Muscle of leg (tissue), 11 donors: Measurements from ENCODE around the gene PSMA3. TPM values are rescaled to one million over a fixed set of nuclear protein-coding genes. Genes with fewer than 3 reads are reported as not detected.

Source experiments
- DNase-seq: peaks from one replicate; pipeline ENCODE4 v3.0.0; 2013
- H3K27ac ChIP-seq: one replicate; pipeline ENCODE4 v1.5.1; 2013; ENCODE audit warnings: mild to moderate bottlenecking, low read length, control low read depth
- H3K27me3 ChIP-seq: one replicate; pipeline ENCODE4 v1.6.1; 2013; ENCODE audit warnings: low read length; ENCODE audit not compliant: control insufficient read depth, insufficient read depth
- H3K36me3 ChIP-seq: one replicate; pipeline ENCODE4 v1.6.1; 2013; ENCODE audit warnings: low read length; ENCODE audit not compliant: control insufficient read depth, insufficient read depth
- H3K4me1 ChIP-seq: one replicate; pipeline ENCODE4 v1.6.1; 2013; ENCODE audit warnings: low read length; ENCODE audit not compliant: control insufficient read depth, insufficient read depth
- H3K4me3 ChIP-seq: one replicate; pipeline ENCODE4 v1.5.1; 2013; ENCODE audit warnings: low read length, control low read depth
- H3K9me3 ChIP-seq: replicated peaks from 2 replicates; pipeline ENCODE4 v1.6.1; 2013; ENCODE audit warnings: low read depth, low read length; ENCODE audit not compliant: control insufficient read depth
- WGBS: methylation state at CpG from one replicate; pipeline ENCODE4 v1.1.5; 2013; ENCODE audit warnings: missing lambda C conversion rate; ENCODE audit not compliant: insufficient coverage; 5-methylcytosine and 5-hydroxymethylcytosine counted together
- polyA plus RNA-seq, 8 donors: library from polyadenylated mRNA; unstranded; fragments of 120-200 nt; gene quantifications; one replicate each; pipeline versions ENCODE4 v1.2.1 to v1.2.3, GENCODE V29; 2013; ENCODE audit warnings: inconsistent platforms in 1 of 8, low replicate concordance in 1 of 8; ENCODE audit not compliant: insufficient read length in 8 of 8, insufficient read depth in 1 of 8
- total RNA-seq: library from RNA; stranded (reverse); fragments of 120-200 nt; gene quantifications from one replicate; pipeline ENCODE4 v1.2.4, GENCODE V29; 2013

PSMA3 gene
- total and polyA plus RNA-seq, 9 donors: 56.3 to 104 (median 88.1) TPM

DNA sequence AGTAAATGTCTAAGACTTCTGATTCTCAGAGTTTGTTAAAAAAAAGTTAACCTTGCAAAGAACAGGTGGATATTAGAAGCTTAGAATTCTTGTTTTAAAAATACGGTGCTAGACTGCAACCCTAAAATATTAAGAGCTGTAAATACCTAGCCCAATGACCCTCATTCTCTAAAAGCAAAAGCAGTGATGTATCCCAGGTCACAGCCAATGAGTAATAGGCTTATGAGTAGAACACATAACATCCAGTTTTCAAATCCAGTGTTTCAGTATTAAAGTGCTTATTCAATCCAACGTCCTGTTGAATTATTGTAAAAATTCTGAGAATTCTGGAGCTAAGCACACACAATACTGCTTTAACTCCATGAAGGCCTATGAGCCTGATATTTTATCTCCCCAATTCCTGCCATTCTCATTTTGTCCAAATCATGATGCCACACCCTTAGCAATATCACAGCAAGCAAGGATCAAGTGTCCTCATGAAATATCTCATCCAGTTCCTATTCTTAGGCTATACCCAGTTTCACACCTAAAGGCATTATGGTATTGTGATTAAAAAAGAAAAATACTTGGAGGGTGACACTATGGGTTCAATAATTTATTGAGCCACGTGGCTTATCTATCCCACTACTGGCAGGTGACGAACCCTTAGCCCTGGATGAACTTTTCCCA is 38.4 kb downstream of the PSMA3 start:
- WGBS: no CpG with 5 or more reads among the region's 4 CpGs
- H3K27me3 ChIP-seq: no peaks in the 10 kb centered on the region
- H3K36me3 ChIP-seq: peaks cover 38% of the 10 kb centered on the region

DNA sequence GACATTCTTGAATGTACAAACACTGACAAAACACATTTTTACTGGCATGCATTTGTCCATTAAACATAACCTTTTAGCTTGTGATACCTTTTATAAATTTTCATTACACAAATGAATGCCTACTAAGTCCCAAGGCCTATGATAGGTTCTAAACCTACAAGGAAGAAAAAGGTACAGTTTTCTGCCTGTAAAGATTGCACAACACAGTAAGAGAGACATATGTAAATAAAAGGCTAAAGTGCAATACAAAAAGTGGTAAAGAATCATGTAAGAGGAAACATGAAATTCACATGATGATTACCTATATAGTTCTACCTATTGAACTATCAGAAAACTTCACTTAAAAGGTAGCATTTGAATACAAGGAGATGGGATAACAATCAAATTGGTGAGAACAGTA is 39.1 kb downstream of the PSMA3 start:
- Histone ChIP-seq H3K27ac (no peak overlapping the region), H3K4me1 (peaks cover 2% of the 10 kb centered on the region), H3K27me3 (no peaks in the 10 kb centered on the region), H3K4me3 (no peak overlapping the region), H3K9me3 (no peaks in the 10 kb centered on the region), H3K36me3 (peaks cover 34% of the 10 kb centered on the region)
- no peak for DNase-seq

More for the DNA sequence above, 38.4 kb downstream of the PSMA3 start:
- Histone ChIP-seq H3K4me1 (peaks cover 2% of the 10 kb centered on the region), H3K9me3 (no peaks in the 10 kb centered on the region), H3K27ac (no peak overlapping the region), H3K4me3 (no peak overlapping the region)
- DNase-seq: no peak

DNA sequence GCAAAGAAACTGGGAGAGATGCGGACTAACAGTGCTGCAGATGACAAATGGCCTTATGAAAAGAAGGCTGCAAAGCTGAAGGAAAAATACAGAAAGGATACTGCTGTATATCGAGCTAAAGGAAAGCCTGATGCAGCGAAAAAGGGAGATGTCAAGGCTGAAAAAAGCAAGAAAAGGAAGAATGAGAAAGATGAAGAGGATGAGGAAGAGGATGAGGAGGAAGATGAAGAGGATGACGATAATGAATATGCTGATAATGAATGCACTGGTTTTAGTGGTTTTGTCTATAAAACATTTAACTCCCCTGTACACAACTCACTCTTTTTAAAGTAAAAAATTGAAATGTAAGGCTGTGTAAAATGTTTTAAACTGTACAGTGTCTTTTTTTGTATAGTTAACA is 40.5 kb downstream of the PSMA3 start:
- no peak overlapping the region for H3K4me3 ChIP-seq
- no peak for DNase-seq
- H3K27me3 ChIP-seq: no peaks in the 10 kb centered on the region
- H3K27ac ChIP-seq: no peak overlapping the region
- peaks cover 30% of the 10 kb centered on the region for H3K36me3 ChIP-seq
- WGBS: 87% methylated on average over 3 of the region's 4 CpGs
- H3K9me3 ChIP-seq: no peaks in the 10 kb centered on the region
- peaks cover 2% of the 10 kb centered on the region for H3K4me1 ChIP-seq

DNA sequence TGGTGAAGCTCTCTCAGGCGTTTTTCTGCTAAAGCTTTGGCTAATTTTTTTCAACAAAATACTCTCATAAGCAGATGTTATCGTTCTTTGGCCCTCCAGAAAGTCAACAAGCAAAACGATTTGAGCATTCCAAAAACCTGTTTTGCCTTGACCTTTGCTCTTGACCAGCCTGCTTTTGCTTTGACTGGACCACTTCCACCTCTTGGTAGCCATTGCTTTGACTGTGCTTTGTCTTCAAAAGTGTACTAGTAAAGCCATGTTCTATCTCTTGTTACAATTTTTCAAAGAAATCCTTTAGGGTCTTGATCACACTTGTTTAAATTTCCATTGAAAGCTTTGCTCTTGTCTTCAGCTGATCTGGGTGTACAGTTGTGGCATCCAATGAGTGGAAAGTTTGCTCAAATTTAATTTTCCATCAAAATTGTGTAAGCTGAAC is 43.0 kb downstream of the PSMA3 start:
- 80% methylated on average over 3 of the region's 3 CpGs for WGBS
- no peak for DNase-seq
- H3K27me3 ChIP-seq: no peaks in the 10 kb centered on the region
- H3K4me1 ChIP-seq: no peaks in the 10 kb centered on the region
- H3K9me3 ChIP-seq: no peaks in the 10 kb centered on the region
- H3K36me3 ChIP-seq: peaks cover 40% of the 10 kb centered on the region
- no peak overlapping the region for H3K4me3 ChIP-seq
- no peak overlapping the region for H3K27ac ChIP-seq

DNA sequence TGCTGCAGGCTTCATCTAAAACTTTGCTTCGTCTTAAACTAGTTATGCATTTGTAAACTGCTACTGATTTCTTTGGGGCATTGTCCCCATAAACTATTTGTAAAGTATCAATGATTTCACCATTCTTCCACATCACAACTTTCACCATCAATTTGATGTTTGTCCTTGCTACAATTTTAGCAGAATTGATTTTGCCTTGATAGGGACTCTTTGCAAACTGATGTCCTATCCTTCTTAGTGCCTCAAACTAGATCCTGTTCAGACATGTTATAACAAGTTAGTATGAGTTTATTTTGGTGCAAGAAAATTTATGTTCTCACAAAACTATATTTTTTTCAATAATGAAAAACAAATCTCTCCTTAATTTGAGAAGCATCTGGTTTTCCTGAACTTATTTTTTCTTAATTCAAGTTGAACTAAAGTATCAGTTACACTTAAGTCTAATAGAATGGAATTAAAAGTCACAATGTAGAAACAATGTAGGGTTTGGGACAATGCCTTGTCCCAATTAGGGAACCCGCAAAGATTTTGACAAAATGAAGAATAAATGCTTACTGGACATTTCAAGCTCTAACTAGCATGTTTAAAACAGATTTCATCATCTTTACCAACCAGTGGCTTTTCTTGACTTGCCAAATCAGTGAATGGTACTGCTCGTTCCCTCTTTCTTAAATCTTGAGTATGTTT is 43.6 kb downstream of the PSMA3 start:
- no peak overlapping the region for H3K27ac ChIP-seq
- WGBS: 61% methylated on average over 3 of the region's 3 CpGs

DNA sequence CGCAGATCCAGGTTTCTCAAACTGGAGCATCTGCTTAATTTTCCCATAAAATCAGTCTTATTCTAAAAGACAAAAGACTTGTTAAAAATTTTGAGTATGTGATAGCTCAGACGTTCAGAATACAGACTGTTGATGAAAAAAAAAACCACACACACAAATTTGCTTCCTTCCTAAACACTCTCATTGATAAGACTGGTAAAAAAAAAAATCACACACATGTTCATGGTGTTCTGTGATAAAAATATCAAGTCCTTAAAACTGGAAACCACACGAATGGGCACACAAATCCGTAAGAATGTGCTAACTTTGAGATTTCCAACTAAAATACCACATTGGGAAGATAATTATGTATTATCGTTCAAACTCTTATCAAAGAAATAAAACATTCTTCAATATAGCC is 47.0 kb downstream of the PSMA3 start:
- Histone ChIP-seq H3K36me3 (peaks cover 38% of the 10 kb centered on the region), H3K4me1 (no peaks in the 10 kb centered on the region), H3K9me3 (no peaks in the 10 kb centered on the region), H3K27ac (no peak overlapping the region), H3K27me3 (no peaks in the 10 kb centered on the region), H3K4me3 (no peak overlapping the region)
- WGBS: no CpG with 5 or more reads among the region's 5 CpGs
- DNase-seq: no peak

More for the DNA sequence above, 43.6 kb downstream of the PSMA3 start:
- DNase-seq: no peak
- Histone ChIP-seq H3K9me3 (no peaks in the 10 kb centered on the region), H3K27me3 (no peaks in the 10 kb centered on the region), H3K4me3 (no peak overlapping the region), H3K4me1 (no peaks in the 10 kb centered on the region), H3K36me3 (peaks cover 40% of the 10 kb centered on the region)

DNA sequence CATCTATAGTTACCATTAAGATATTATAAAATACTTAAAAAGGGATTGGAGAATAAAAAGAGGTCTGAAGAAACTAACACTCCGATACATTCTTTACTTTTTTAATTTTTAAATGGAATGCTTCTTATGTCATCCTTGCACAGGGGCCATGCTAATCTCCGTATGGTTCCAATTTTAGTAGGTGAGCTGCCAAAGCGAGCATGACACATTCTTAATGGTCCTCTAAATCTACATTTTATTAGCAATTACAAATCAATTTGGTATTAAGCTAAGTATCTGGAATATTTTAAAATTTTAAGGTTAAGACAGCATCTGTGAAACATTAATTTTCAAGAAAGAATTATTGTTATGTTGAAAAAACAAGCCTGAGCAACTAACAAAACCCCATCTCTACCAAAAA is 47.5 kb downstream of the PSMA3 start:
- Histone ChIP-seq H3K27me3 (no peaks in the 10 kb centered on the region), H3K9me3 (no peaks in the 10 kb centered on the region), H3K4me3 (no peak overlapping the region), H3K36me3 (peaks cover 36% of the 10 kb centered on the region), H3K4me1 (no peaks in the 10 kb centered on the region), H3K27ac (no peak overlapping the region)
- WGBS: no CpG with 5 or more reads among the region's 3 CpGs
- DNase-seq: no peak

DNA sequence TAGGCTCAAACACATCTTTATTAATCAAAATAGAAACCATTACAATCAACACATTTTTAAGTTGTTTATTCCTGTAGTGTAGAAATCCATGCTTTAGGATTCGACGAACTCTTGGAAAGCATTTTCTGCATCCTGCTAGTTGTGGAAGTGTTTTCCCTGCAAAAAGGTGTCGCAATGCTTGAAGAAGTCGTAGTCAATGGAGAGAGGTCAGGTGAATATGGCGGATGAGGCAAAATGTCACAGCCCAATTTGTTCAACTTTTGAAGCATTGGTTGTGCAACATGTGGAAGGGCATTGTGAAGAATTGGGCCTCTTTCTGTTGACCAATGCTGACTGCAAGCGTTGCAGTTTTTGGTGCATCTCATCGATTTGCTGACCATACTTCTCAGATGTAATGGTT is 49.6 kb downstream of the PSMA3 start:
- H3K36me3 ChIP-seq: peaks cover 28% of the 10 kb centered on the region
- no peak for DNase-seq
- no peaks in the 10 kb centered on the region for H3K9me3 ChIP-seq
- WGBS: 93% methylated on average over 7 of the region's 7 CpGs
- no peak overlapping the region for H3K27ac ChIP-seq
- no peaks in the 10 kb centered on the region for H3K4me1 ChIP-seq
- H3K4me3 ChIP-seq: no peak overlapping the region
- no peaks in the 10 kb centered on the region for H3K27me3 ChIP-seq

DNA sequence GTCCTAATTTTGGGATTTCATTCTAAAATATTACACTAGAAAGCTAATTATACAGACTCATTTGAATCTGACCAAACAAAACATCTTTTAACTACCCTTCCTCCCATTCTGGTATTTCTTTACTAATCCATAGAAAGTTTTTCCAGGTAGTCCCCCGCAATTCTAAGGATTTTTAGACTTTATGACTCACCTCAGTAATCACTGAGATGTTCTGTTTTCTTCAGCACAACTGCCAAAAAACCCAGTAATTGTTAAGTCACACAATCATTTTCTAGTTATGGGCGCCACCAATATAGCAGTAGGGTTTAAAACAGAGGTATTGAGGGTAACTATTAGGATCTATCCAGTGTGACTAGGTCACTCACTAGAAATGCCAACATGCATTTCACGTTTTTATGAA is 52.1 kb downstream of the PSMA3 start:
- WGBS: no CpG with 5 or more reads among the region's 3 CpGs
- Histone ChIP-seq H3K27ac (peak overlapping the region; percentile 52), H3K4me3 (peak overlapping the region; percentile 66), H3K4me1 (no peaks in the 10 kb centered on the region), H3K9me3 (no peaks in the 10 kb centered on the region), H3K27me3 (no peaks in the 10 kb centered on the region), H3K36me3 (peaks cover 18% of the 10 kb centered on the region)
- peak; percentile 12 for DNase-seq

DNA sequence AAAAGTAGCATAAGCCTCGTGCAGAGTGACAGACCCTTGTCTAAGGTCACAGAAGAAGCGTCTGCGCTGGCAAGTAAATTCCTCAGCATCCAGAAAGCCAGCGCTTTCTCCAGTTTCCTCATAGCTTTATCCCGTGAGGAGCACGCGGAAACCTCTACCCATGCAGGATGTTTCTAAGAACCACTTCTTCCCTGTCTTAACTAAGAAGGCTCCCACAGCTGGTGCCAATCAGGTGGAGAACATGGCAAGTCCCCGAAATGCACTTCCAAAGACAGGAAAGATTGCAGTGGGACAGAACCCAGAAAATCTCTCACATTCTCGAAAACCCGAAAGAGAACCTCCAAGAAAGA is 52.7 kb downstream of the PSMA3 start:
- Histone ChIP-seq H3K27me3 (no peaks in the 10 kb centered on the region), H3K4me3 (peak overlapping the region; percentile 66), H3K36me3 (peaks cover 18% of the 10 kb centered on the region), H3K9me3 (no peaks in the 10 kb centered on the region), H3K4me1 (no peaks in the 10 kb centered on the region), H3K27ac (peak overlapping the region; percentile 99)
- WGBS: 0% methylated on average over 5 of the region's 10 CpGs
- no peak for DNase-seq
